NCI-H2029 (cell line): ENCODE data around the gene PDE11A.
"Not testable (repeated sequence)": the region's sequence is repeated elsewhere in the genome, so short reads cannot be mapped to it uniquely, and the experiment has no call there.

Source experiments
- DNase-seq: peaks from one replicate; lab custom pipeline; 2025; lab: John Stamatoyannopoulos, UW

The PDE11A gene

GRCh38 chr2:178074123-178075005 lies 1.8 kb upstream of the PDE11A start:
- DNase-seq, result no peak

GRCh38 chr2:178072000-178072382 lies 586 bp downstream of the PDE11A start:
- DNase-seq, result no peak

- DNase-seq, result no peak
These were observed 1.8 kb downstream of the PDE11A start for GRCh38 chr2:178070824-178071223.

- peak; percentile 28 for DNase-seq
These were observed 3.0 kb downstream of the PDE11A start for GRCh38 chr2:178069551-178069950.

- no peak for DNase-seq
These were observed 3.6 kb downstream of the PDE11A start for GRCh38 chr2:178068823-178069454.

GRCh38 chr2:178066890-178067669 lies 5.5 kb downstream of the PDE11A start:
- DNase-seq, result peak; percentile 85

- no peak for DNase-seq
These were observed 6.3 kb downstream of the PDE11A start for GRCh38 chr2:178066324-178066723.

- DNase-seq, result no peak
These were observed 12.9 kb downstream of the PDE11A start for GRCh38 chr2:178059681-178060080.

- no peak for DNase-seq
These were observed 13.5 kb downstream of the PDE11A start for GRCh38 chr2:178059111-178059510.

- DNase-seq, result no peak
These were observed 15.3 kb downstream of the PDE11A start for GRCh38 chr2:178057179-178057680.

- DNase-seq, result no peak
These were observed 16.2 kb downstream of the PDE11A start for GRCh38 chr2:178056345-178056744.

- DNase-seq, result not testable (repeated sequence)
These were observed 21.3 kb downstream of the PDE11A start for GRCh38 chr2:178051257-178051656.

GRCh38 chr2:178047391-178047790 lies 25.2 kb downstream of the PDE11A start:
- DNase-seq, result no peak

GRCh38 chr2:178044836-178045235 lies 27.7 kb downstream of the PDE11A start:
- DNase-seq, result no peak

- DNase-seq, result no peak
These were observed 29.3 kb downstream of the PDE11A start for GRCh38 chr2:178043266-178043665.

GRCh38 chr2:178033583-178033982 lies 39.0 kb downstream of the PDE11A start:
- not testable (repeated sequence) for DNase-seq

- DNase-seq, result no peak
These were observed 43.2 kb downstream of the PDE11A start for GRCh38 chr2:178029342-178029741.

GRCh38 chr2:178025551-178026185 lies 46.9 kb downstream of the PDE11A start:
- no peak for DNase-seq

GRCh38 chr2:178018141-178018540 lies 54.4 kb downstream of the PDE11A start:
- no peak for DNase-seq

- DNase-seq, result no peak
These were observed 56.0 kb downstream of the PDE11A start for GRCh38 chr2:178016612-178017011.

- DNase-seq, result no peak
These were observed 59.9 kb downstream of the PDE11A start for GRCh38 chr2:178012639-178013038.

- no peak for DNase-seq
These were observed 62.8 kb downstream of the PDE11A start for GRCh38 chr2:178009813-178010212.
